Erythroblast (primary cell): ENCODE results near the gene SRBD1.
A peak's percentile ranks its signal among the peaks of the same experiment; 100 is the strongest.

Experiments used
- DNase-seq, 2 experiments: peaks; one replicate each; lab custom pipeline; 2025; lab: John Stamatoyannopoulos, UW
- GATA1 ChIP-seq: IDR thresholded peaks from 2 replicates; pipeline ENCODE4 v1.6.1; 2011; ENCODE audit warnings: low read depth, mild to moderate bottlenecking, control low read depth, low read length, moderate library complexity
- POLR2A ChIP-seq: IDR thresholded peaks from 2 replicates; pipeline ENCODE4 v1.6.1; 2011; ENCODE audit warnings: mild to moderate bottlenecking, low read length

SRBD1 gene

GRCh38 chr2:45469314-45470099 is 141.6 kb downstream of the SRBD1 start:
- DNase-seq: no peak
- TF ChIP-seq GATA1: no peak

- no peak for TF ChIP-seq GATA1
- TF ChIP-seq POLR2A: no peak
- DNase-seq: no peak
Measured at GRCh38 chr2:45468279-45468678, 142.8 kb downstream of the SRBD1 start.

DNA sequence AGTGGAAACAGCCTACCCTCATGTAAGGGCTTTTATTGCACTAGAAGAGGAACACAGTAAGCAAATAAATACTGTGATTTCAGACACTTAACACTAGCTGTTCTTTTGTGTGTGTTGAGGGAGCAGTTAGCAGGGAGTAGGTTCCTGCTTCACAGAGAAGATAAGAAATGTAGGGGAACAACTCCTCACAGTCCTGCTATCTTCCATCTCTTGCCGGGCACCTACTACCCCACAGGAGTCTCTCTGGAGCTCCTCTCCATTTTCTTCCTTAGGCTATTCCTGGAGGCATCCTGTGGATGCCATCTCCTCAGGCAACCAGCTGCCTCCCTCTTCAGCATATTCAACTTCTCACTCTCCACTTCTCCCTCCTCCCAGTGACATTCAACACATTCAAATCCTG is 145.0 kb downstream of the SRBD1 start:
- peak; percentile 8 to 26 for DNase-seq
- no peak for TF ChIP-seq POLR2A
- TF ChIP-seq GATA1: no peak

- DNase-seq: no peak
- TF ChIP-seq GATA1: no peak
- no peak for TF ChIP-seq POLR2A
Measured at GRCh38 chr2:45460825-45461224, 150.2 kb downstream of the SRBD1 start.

GRCh38 chr2:45459860-45460259 is 151.2 kb downstream of the SRBD1 start:
- no peak for DNase-seq
- TF ChIP-seq GATA1 (no peak), POLR2A (no peak)

DNA sequence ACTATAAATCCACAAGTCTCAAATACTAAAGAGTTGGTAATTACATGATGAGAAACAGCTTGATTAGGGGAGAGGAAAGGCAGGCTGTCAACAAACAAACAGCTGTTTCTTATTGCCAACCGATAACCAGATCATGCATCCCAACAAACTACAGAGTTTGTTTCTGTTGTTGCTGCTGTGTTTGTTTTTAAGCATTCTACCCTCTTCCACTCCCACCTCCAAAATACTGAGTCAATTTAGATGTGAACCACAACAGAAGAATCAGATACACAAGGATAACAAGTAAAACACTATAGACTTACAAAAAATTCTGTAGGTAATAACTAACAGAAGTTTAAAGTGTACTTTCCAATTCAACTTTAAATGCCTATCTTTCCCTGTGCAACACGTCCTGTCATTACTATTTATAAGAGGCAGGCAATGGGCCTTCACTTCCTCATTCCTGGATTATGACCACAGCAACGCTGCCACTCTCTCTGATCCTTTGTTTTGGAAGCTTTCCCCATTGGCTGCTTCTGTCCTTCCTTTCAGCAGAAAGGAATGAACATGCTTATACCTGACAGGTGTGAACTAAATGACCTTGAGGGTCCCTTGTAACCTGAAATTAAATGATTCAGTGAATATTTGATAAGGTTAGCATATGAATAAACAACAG is 152.0 kb downstream of the SRBD1 start:
- TF ChIP-seq POLR2A (no peak), GATA1 (no peak)
- DNase-seq: no peak

GRCh38 chr2:45457211-45457945 is 153.7 kb downstream of the SRBD1 start:
- no peak for DNase-seq
- TF ChIP-seq POLR2A (no peak), GATA1 (no peak)

- no peak for TF ChIP-seq GATA1
- TF ChIP-seq POLR2A: no peak
Measured at GRCh38 chr2:45452866-45453265, 158.2 kb downstream of the SRBD1 start.

GRCh38 chr2:45450634-45451033 is 160.4 kb downstream of the SRBD1 start:
- TF ChIP-seq GATA1 (no peak), POLR2A (no peak)
- no peak for DNase-seq

More at GRCh38 chr2:45452866-45453265, 158.2 kb downstream of the SRBD1 start:
- no peak for DNase-seq

DNA sequence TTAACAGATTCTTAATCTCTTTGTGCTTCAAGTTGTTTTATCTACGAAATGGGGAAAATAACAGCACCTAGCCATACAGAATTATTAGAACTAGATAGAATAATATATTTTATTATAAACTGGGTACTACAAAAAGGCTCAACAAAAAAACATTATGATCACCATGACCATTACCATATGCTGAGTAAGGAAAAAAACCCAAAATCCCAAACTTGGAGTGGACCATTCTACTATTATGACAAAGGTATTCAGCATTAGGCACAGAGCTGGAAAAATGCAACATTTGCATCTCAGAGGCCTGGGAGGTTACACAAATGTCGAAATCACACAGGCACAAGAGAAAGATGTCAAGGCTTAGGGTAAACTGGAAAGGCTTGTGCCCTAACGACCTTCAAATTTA is 162.8 kb downstream of the SRBD1 start:
- DNase-seq: no peak
- TF ChIP-seq GATA1 (no peak), POLR2A (no peak)

- DNase-seq: no peak
- TF ChIP-seq POLR2A (no peak), GATA1 (no peak)
Measured at GRCh38 chr2:45446016-45446415, 165.1 kb downstream of the SRBD1 start.

DNA sequence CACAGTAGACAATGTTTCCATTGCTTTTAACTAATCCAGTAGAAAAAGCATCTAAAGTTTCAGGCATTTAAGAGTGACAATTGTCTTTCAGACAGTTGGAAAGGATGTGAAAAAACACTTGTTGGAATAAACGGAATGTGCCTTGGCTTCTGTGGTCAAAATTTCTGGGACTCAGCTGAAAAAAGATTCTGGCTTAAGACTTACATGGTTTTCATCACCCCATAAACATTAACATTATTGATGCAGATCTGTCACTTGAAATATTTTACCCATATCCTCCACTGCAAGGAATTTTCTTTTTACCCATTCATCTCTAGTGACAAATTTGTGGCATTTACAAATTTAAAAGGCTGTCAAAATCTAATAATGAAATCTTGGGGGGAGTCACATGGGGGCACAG is 166.0 kb downstream of the SRBD1 start:
- DNase-seq: no peak
- TF ChIP-seq POLR2A: no peak
- no peak for TF ChIP-seq GATA1

DNA sequence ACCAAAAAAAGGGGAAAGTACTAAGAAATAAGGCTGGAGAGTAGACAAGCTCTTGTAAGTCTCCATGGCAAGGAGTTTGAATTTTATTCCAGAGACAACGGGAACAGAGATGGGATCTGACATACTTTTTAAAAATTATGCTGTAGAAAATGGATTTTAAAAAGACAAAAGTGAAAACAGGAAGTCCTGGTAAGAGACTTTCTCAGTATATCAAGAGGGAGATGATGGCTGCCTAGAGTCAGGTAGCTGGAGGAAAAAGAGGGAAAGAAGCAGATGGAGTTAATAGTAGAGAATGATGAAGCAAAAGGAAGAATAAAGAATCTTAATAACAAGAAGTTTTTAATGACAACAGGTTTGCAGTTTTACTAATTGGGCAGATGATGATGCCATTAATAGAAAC is 168.1 kb downstream of the SRBD1 start:
- no peak for TF ChIP-seq POLR2A
- no peak for TF ChIP-seq GATA1
- no peak for DNase-seq

DNA sequence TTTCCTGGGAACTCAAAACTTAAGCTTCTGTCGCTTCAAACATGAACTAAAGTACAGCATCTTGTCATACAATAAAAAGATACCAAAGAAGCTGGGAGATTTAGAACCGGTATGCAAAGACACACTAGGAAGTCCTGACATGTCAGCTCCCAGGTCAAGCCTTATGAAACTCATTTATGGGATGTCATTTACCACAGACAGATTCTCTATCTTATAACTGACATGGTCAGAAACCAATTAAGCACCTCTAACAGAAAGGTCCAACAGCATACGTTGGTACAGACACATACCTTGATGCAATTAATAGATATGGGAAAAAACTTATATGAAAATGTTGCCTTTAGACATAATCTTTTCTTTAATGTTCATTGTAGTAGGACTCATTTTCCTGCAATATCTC is 169.0 kb downstream of the SRBD1 start:
- DNase-seq: no peak
- no peak for TF ChIP-seq GATA1
- TF ChIP-seq POLR2A: no peak
